ENCODE data around the gene RGMB. TPM values are rescaled to one million over a fixed set of nuclear protein-coding genes. Genes with fewer than 3 reads are reported as not detected.
"Not testable (repeated sequence)": the region's sequence is repeated elsewhere in the genome, so short reads cannot be mapped to it uniquely, and the experiment has no call there.

Gene RGMB
- total and polyA plus RNA-seq, 9 donors: 14.5 to 40.3 (median 26.4) TPM

DNA sequence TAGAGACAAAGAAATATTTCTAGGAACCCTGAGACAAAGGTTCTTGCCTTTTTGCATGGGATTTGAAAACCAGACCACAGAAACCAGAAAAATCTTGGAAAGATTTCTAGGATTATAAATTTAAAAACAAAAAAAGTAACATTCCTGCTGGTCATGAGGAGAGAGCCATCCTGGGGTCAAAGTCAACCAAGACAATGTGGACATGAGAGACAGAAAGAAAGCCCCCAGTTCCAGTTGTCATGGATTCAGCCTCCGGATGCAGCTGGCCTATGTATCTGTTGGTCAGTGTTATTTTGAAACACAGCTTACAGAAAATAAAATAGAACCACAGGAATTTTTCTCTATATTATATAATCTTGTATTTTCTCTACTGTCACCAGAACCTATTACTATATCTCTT lies 24.4 kb upstream of the RGMB start:
- Histone ChIP-seq H3K27me3 (no peaks in the 10 kb centered on the region), H3K4me1 (ENCODE audit: insufficient read depth) (no peaks in the 10 kb centered on the region), H3K9me3 (no peaks in the 10 kb centered on the region), H3K4me3 (no peak overlapping the region), H3K27ac (no peak overlapping the region), H3K36me3 (no peaks in the 10 kb centered on the region)
- intact Hi-C loops (cut with DNase I): no loop called here
- DNase-seq: no peak
- TF ChIP-seq CTCF (IDR thresholded peaks at IDR 0.05) (no peak), POLR2A (IDR thresholded peaks at IDR 0.05) (no peak), EP300 (IDR thresholded peaks at IDR 0.05) (no peak)
- WGBS, 3 donors: 19 to 50% (median 22%) methylated on average over 1 of the region's 1 CpG

- 87 to 92% (median 88%) methylated on average over 4 of the region's 4 CpGs for WGBS, 3 donors
- no peaks in the 10 kb centered on the region for H3K4me1 ChIP-seq (ENCODE audit: insufficient read depth)
- H3K4me3 ChIP-seq: no peak overlapping the region
- intact Hi-C loops (cut with DNase I): no loop called here
- DNase-seq: no peak
- no peak overlapping the region for H3K27ac ChIP-seq
- H3K27me3 ChIP-seq: no peaks in the 10 kb centered on the region
- H3K36me3 ChIP-seq: no peaks in the 10 kb centered on the region
- no peaks in the 10 kb centered on the region for H3K9me3 ChIP-seq
- no peak for TF ChIP-seq POLR2A (IDR thresholded peaks at IDR 0.05)
- TF ChIP-seq CTCF (IDR thresholded peaks at IDR 0.05): no peak
- TF ChIP-seq EP300 (IDR thresholded peaks at IDR 0.05): no peak
Measured at GRCh38 chr5:98750693-98751092, 22.8 kb upstream of the RGMB start.

- H3K27me3 ChIP-seq; H3K27ac ChIP-seq; H3K4me3 ChIP-seq; H3K9me3 ChIP-seq; intact Hi-C loops (cut with DNase I); H3K36me3 ChIP-seq; H3K4me1 ChIP-seq (ENCODE audit: insufficient read depth); DNase-seq: not testable (repeated sequence)
- 84 to 86% (median 85%) methylated on average over 7 of the region's 7 CpGs for WGBS, 3 donors
Measured at GRCh38 chr5:98752331-98752730, 21.1 kb upstream of the RGMB start.

DNA sequence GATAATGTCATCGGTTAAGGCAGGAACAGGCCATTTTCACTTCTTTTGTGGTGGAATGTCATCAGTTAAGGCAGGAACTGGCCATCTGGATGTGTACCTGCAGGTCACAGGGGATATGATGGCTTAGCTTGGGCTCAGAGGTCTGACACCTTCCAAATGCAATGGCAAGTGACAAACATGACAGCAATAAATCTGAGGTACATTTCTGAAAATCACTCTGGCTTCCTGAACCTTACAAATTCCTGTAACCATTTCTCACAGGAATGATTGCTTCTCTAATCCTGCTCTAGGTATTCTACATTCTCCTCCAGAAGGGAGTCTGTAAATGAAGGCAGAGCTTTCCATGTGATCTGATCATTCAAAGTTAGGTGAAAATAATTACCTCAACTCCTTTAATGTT lies 20.7 kb upstream of the RGMB start:
- H3K4me1 ChIP-seq (ENCODE audit: insufficient read depth); H3K4me3 ChIP-seq; DNase-seq; H3K9me3 ChIP-seq; H3K36me3 ChIP-seq; H3K27me3 ChIP-seq; intact Hi-C loops (cut with DNase I); H3K27ac ChIP-seq: not testable (repeated sequence)
- 52 to 83% (median 67%) methylated on average over 1 of the region's 1 CpG for WGBS, 3 donors

DNA sequence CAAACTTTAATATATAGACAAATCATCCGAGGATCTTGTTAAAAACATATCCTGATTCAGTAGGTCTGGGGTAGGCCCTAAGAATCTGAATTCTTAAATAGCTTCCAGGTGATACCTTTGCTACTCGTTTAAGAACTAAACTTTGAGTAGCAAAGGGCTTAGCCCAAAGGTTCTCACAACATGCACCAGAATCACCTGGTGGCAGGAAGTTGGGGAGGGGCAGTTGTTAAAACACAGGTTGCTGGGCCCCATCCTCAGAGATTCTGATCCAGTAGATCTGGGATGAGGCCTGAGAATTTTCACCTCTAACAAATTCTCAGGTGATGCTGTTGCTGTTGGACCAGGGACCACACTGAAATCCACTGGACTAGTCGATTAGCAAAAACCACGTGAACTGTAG lies 20.0 kb upstream of the RGMB start:
- H3K36me3 ChIP-seq: no peaks in the 10 kb centered on the region
- no peaks in the 10 kb centered on the region for H3K27me3 ChIP-seq
- no peak for TF ChIP-seq POLR2A (IDR thresholded peaks at IDR 0.05)
- TF ChIP-seq EP300 (IDR thresholded peaks at IDR 0.05): no peak
- TF ChIP-seq CTCF (IDR thresholded peaks at IDR 0.05): no peak
- no peak overlapping the region for H3K4me3 ChIP-seq
- H3K9me3 ChIP-seq: no peaks in the 10 kb centered on the region
- intact Hi-C loops (cut with DNase I): no loop called here
- DNase-seq: no peak
- no peaks in the 10 kb centered on the region for H3K4me1 ChIP-seq (ENCODE audit: insufficient read depth)
- no peak overlapping the region for H3K27ac ChIP-seq
- WGBS, 3 donors: 68 to 80% (median 74%) methylated on average over 4 of the region's 4 CpGs

- intact Hi-C loops (cut with DNase I): no loop called here
Measured at GRCh38 chr5:98755406-98755805, 18.1 kb upstream of the RGMB start.

More at GRCh38 chr5:98755406-98755805, 18.1 kb upstream of the RGMB start:
- TF ChIP-seq EP300 (IDR thresholded peaks at IDR 0.05) (no peak), POLR2A (IDR thresholded peaks at IDR 0.05) (no peak), CTCF (IDR thresholded peaks at IDR 0.05) (no peak)
- H3K4me3 ChIP-seq: no peak overlapping the region
- no peaks in the 10 kb centered on the region for H3K36me3 ChIP-seq
- H3K27me3 ChIP-seq: no peaks in the 10 kb centered on the region
- no peak for DNase-seq
- no peak overlapping the region for H3K27ac ChIP-seq
- 79 to 89% (median 88%) methylated on average over 3 of the region's 3 CpGs for WGBS, 3 donors
- no peaks in the 10 kb centered on the region for H3K4me1 ChIP-seq (ENCODE audit: insufficient read depth)
- no peaks in the 10 kb centered on the region for H3K9me3 ChIP-seq

All from ovary (tissue), 9 donors.